ENCODE results near the gene PSTPIP1. TPM values are rescaled to one million over a fixed set of nuclear protein-coding genes. Genes with fewer than 3 reads are reported as not detected.

Gene PSTPIP1
- total RNA-seq, 1 donor from 2014 or later = 18.4 TPM

DNA sequence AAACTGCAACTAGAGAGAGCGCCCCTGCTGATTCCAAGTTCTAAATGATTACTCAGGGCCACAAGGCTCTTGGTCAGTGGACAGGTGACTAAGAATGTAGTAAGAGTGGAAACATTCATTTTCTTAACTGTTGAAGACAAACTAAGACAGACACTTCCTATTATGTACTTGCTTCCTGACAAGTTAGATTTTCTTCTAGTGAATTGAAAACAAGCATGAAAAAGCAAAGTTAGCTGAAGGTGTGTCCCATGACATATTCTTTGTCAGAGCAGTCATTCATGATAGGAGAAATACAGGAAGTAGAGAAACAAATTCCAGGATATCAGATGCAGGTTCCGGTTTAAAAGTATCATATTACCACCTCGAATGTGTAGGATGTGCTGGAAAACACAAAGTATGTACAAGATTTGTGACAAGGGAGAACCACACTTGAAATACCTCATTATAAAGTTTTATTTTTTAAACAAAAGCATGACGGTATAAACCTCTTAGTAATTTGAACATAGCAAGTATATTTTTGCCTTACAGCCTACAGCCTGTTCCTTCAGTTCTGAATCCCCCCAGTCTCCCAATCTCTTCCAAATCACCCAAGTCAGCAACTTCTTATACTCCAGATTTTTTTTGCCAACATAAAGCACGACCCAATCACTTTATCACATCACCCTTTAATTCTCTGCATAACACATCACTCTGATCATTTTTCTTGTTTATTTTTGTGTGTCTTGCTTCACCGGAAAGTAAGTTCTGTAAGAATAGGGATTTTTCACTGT lies 69.8 kb downstream of the PSTPIP1 start:
- Histone ChIP-seq H3K4me3 (no peak overlapping the region), H3K27me3 (ENCODE audit: low read depth) (no peaks in the 10 kb centered on the region), H3K36me3 (no peaks in the 10 kb centered on the region), H3K9me3 (no peaks in the 10 kb centered on the region), H3K4me1 (peaks cover 97% of the 10 kb centered on the region), H3K27ac (no peak overlapping the region)
- ATAC-seq (peak; percentile 7 to 28), DNase-seq (no peak)
- intact Hi-C loops (cut with DNase I) = no loop called here
- TF ChIP-seq, protein P1, sequence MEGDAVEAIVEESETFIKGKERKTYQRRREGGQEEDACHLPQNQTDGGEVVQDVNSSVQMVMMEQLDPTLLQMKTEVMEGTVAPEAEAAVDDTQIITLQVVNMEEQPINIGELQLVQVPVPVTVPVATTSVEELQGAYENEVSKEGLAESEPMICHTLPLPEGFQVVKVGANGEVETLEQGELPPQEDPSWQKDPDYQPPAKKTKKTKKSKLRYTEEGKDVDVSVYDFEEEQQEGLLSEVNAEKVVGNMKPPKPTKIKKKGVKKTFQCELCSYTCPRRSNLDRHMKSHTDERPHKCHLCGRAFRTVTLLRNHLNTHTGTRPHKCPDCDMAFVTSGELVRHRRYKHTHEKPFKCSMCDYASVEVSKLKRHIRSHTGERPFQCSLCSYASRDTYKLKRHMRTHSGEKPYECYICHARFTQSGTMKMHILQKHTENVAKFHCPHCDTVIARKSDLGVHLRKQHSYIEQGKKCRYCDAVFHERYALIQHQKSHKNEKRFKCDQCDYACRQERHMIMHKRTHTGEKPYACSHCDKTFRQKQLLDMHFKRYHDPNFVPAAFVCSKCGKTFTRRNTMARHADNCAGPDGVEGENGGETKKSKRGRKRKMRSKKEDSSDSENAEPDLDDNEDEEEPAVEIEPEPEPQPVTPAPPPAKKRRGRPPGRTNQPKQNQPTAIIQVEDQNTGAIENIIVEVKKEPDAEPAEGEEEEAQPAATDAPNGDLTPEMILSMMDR (IDR thresholded peaks at IDR 0.05) = no peak

DNA sequence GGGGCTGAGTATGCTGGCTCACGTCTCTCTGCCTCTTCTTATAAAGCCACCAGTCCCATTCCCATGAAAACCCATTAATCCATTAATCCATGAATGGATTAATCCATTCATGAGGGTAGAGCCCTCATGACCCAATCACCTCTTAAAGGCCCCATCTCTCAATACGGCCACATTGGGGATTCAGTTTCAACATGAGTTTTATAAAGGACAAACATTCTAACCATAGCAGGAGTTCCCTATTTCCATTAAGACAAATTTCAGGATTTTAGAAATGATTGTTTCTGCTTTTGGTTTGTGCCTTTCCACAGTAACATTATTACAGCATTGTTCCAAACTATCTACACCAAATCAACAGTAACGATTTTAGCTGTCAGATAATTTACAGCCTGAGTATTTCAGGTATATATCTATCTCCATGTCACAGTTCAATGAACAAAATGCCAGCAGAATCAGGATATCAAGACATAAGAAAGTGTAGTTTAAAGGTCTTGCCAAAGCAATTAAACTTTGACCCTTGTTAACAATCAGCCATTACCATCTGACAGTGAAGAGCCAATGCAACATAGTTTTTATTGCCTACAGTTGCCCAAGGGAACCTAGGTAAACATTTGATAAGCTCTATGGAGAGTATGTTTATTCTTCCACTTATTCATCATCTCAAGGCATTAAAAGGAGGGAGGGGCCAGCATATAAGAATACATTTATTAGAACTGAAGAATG lies 72.2 kb downstream of the PSTPIP1 start:
- no peaks in the 10 kb centered on the region for H3K9me3 ChIP-seq
- H3K27ac ChIP-seq = peak overlapping the region; percentile 95
- DNase-seq = no peak
- intact Hi-C loops (cut with DNase I) = no loop called here
- no peak overlapping the region for H3K4me3 ChIP-seq
- H3K4me1 ChIP-seq = peaks cover 87% of the 10 kb centered on the region
- TF ChIP-seq, protein P1 (IDR thresholded peaks at IDR 0.05) = no peak
- H3K27me3 ChIP-seq (ENCODE audit: low read depth) = no peaks in the 10 kb centered on the region
- peak; percentile 59 to 66 for ATAC-seq
- H3K36me3 ChIP-seq = no peaks in the 10 kb centered on the region

DNA sequence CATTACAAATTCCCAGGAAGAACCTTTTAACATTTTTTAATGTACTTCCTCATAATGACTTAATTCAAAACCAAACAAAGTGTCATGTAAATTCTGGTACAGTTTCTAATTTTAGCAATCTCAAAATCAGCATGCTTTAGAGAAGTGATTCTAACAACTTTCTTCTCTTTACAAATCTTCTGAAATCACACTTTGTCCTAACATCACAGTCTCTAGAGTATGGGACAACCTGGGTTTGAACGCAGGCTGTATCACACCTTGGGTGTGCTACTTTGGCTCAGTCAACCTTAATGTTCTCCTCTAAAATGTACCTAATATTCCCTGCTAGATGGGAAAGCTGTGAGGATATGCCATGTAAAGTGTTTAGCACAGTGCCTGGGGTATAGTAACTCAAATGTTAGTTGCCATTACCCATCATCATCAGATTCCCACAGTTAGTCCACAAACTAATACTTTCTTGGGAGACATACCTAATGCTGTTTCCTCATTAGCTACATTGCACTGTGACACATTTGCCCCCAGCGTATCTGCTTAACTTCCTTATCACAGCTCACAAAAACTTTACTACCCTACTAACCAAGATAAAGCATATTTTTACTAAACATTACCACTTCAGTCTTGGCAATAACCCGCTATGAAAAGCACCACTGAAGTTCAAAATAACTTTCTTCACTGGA lies 72.9 kb downstream of the PSTPIP1 start:
- H3K27me3 ChIP-seq (ENCODE audit: low read depth) = no peaks in the 10 kb centered on the region
- no peak overlapping the region for H3K4me3 ChIP-seq
- peak overlapping the region; percentile 95 for H3K27ac ChIP-seq
- TF ChIP-seq, protein P1 (IDR thresholded peaks at IDR 0.05) = no peak
- intact Hi-C loops (cut with DNase I) = no loop called here
- H3K36me3 ChIP-seq = no peaks in the 10 kb centered on the region
- H3K4me1 ChIP-seq = peaks cover 80% of the 10 kb centered on the region
- no peaks in the 10 kb centered on the region for H3K9me3 ChIP-seq
- DNase-seq = no peak
- peak; percentile 43 to 57 for ATAC-seq

DNA sequence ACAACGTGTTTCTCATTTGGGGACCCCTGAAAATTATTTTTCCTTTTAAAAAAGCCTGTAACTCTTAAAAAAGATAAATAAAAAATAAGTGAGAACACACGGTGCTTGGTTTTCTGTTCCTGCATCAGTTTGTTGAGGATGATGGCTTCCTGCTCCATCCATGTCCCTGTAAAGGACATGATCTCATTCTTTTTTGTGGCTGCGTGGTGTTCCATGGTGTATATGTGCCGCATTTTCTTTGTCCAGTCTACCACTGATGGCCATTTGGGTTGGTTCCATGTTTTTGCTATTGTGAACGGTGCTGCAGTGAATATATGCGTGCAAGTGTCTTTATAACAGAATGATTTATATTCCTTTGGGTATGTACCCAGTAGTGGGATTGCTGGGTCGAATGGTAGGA lies 73.7 kb downstream of the PSTPIP1 start:
- Histone ChIP-seq H3K9me3 (no peaks in the 10 kb centered on the region), H3K4me3 (peak overlapping the region; percentile 85), H3K36me3 (no peaks in the 10 kb centered on the region), H3K27ac (peak overlapping the region; percentile 95), H3K4me1 (peaks cover 74% of the 10 kb centered on the region), H3K27me3 (ENCODE audit: low read depth) (no peaks in the 10 kb centered on the region)
- ATAC-seq (no peak), DNase-seq (no peak)
- intact Hi-C loops (cut with DNase I) = no loop called here
- TF ChIP-seq, protein P1 (IDR thresholded peaks at IDR 0.05) = no peak

DNA sequence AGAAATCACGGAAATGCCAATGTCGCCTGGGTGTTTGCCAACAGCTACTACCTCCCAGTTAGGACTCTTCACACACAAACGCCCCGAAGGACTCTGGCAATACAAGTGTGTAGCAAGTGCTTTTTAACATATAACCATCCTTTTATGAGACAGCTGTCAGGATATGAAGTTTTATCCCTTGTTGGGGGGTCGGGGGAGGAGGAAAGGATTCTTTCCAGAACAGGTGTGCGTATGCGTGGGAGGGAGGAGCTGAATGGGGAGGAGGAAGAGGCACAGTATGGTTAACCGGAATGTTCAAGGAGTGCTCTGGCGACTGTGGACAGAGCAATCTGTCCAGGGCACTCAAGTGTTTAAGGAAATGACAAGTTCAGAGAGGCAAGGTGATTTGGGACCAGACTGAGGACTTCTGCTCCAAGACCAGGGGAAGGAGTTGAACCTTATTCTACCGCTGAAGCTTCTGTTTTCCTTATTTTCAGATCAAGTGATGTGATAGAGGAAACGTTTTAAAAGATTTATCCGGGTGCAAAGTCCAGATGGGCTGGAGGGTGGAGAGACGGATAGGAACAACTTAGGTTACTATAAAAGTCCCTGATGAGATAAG lies 74.7 kb downstream of the PSTPIP1 start:
- peak; percentile 76 to 79 for ATAC-seq
- TF ChIP-seq, protein P1 (IDR thresholded peaks at IDR 0.05) = no peak
- intact Hi-C loops (cut with DNase I) = no loop called here
- Histone ChIP-seq H3K27me3 (ENCODE audit: low read depth) (no peaks in the 10 kb centered on the region), H3K4me3 (peak overlapping the region; percentile 85), H3K27ac (peak overlapping the region; percentile 95), H3K4me1 (peaks cover 64% of the 10 kb centered on the region), H3K9me3 (no peaks in the 10 kb centered on the region), H3K36me3 (no peaks in the 10 kb centered on the region)
- peak; percentile 56 for DNase-seq
